HEK293T (cell line): ENCODE results near the gene PHC2.

ENCODE experiments used
- CTCF ChIA-PET: fragments of 350-600 bp; formaldehyde crosslinking; extraction: SDS; loops from one replicate; lab custom pipeline; 2021; ENCODE audit warnings: antibody characterized with exemption, inconsistent platforms; lab: Yijun Ruan, JAX
- POLR2A ChIA-PET: fragments of 350-600 bp; formaldehyde crosslinking; extraction: SDS; loops from one replicate; lab custom pipeline; 2020; ENCODE audit warnings: antibody characterized with exemption, inconsistent platforms; lab: Yijun Ruan, JAX
- DNase-seq: peaks from one replicate; pipeline ENCODE4 v3.0.0; 2012; ENCODE audit warnings: mixed read lengths; ENCODE audit errors: extremely low spot score
- ARNT ChIP-seq: fragments of 450-650 bp; IDR thresholded peaks from 2 replicates; pipeline ENCODE4 v1.6.1; 2017; ENCODE audit warnings: mild to moderate bottlenecking
- BHLHE40 ChIP-seq: fragments of 450-650 bp; IDR thresholded peaks from 2 replicates; pipeline ENCODE4 v1.6.1; 2016; ENCODE audit warnings: mild to moderate bottlenecking, moderate library complexity, borderline replicate concordance
- CTBP1 ChIP-seq: fragments of 450-650 bp; IDR thresholded peaks from 2 replicates; pipeline ENCODE4 v1.6.1; 2016; ENCODE audit warnings: borderline replicate concordance
- ELF4 ChIP-seq: fragments of 450-650 bp; IDR thresholded peaks from 2 replicates; pipeline ENCODE4 v1.6.1; 2017; ENCODE audit warnings: antibody characterized with exemption
- FOXA1 ChIP-seq: fragments of 450-650 bp; IDR thresholded peaks from 2 replicates; pipeline ENCODE4 v1.6.1; 2016; ENCODE audit warnings: mild to moderate bottlenecking
- FOXK2 ChIP-seq: fragments of 450-650 bp; IDR thresholded peaks from 2 replicates; pipeline ENCODE4 v1.6.1; 2016; ENCODE audit warnings: mild to moderate bottlenecking
- FOXM1 ChIP-seq: fragments of 450-650 bp; IDR thresholded peaks from 2 replicates; pipeline ENCODE4 v1.6.1; 2017; ENCODE audit warnings: mild to moderate bottlenecking, borderline replicate concordance
- HDGF ChIP-seq: fragments of 450-650 bp; IDR thresholded peaks from 2 replicates; pipeline ENCODE4 v1.6.1; 2017; ENCODE audit warnings: antibody characterized with exemption, borderline replicate concordance
- L3MBTL2 ChIP-seq: fragments of 450-650 bp; conservative IDR thresholded peaks from 2 replicates; pipeline ENCODE4 v1.6.1; 2016; ENCODE audit warnings: mild to moderate bottlenecking
- LEF1 ChIP-seq: fragments of 450-650 bp; IDR thresholded peaks from 2 replicates; pipeline ENCODE4 v1.6.1; 2017; ENCODE audit warnings: mild to moderate bottlenecking, borderline replicate concordance
- NFRKB ChIP-seq: fragments of 450-650 bp; IDR thresholded peaks from 2 replicates; pipeline ENCODE4 v1.6.1; 2016; ENCODE audit warnings: mild to moderate bottlenecking, moderate library complexity
- PKNOX1 ChIP-seq: fragments of 450-650 bp; IDR thresholded peaks from 2 replicates; pipeline ENCODE4 v1.6.1; 2016
- SP1 ChIP-seq: fragments of 450-650 bp; IDR thresholded peaks from 2 replicates; pipeline ENCODE4 v1.6.1; 2017
- SUZ12 ChIP-seq: fragments of 450-650 bp; IDR thresholded peaks from 2 replicates; pipeline ENCODE4 v1.6.1; 2016; ENCODE audit warnings: mild to moderate bottlenecking
- TARDBP ChIP-seq: fragments of 450-650 bp; IDR thresholded peaks from 2 replicates; pipeline ENCODE4 v1.6.1; 2016
- ZNF384 ChIP-seq: fragments of 450-650 bp; IDR thresholded peaks from 2 replicates; pipeline ENCODE4 v1.6.1; 2016

PHC2 gene

GRCh38 chr1:33464552-33464951 lies 33.7 kb upstream of the PHC2 start:
- TF ChIP-seq ARNT (no peak), BHLHE40 (no peak), LEF1 (no peak), SP1 (no peak), NFRKB (no peak), SUZ12 (no peak), PKNOX1 (no peak), FOXM1 (no peak), FOXA1 (no peak), CTBP1 (no peak), FOXK2 (no peak), HDGF (no peak), L3MBTL2 (no peak), ELF4 (no peak)
- POLR2A ChIA-PET, result no interaction called here
- DNase-seq, result no peak
- CTCF ChIA-PET, result no interaction called here

- TF ChIP-seq TARDBP (no peak), FOXA1 (no peak), L3MBTL2 (no peak), ARNT (no peak)
- ChIA-PET CTCF (no interaction called here), POLR2A (no interaction called here)
- DNase-seq, result no peak
Measured at GRCh38 chr1:33462405-33463164, 31.7 kb upstream of the PHC2 start.

GRCh38 chr1:33460947-33461629 lies 30.2 kb upstream of the PHC2 start:
- TF ChIP-seq NFRKB (no peak), LEF1 (no peak), HDGF (no peak), FOXK2 (no peak), SUZ12 (no peak), L3MBTL2 (no peak), ELF4 (no peak), ZNF384 (no peak), TARDBP (no peak), BHLHE40 (no peak), FOXM1 (no peak), CTBP1 (no peak), FOXA1 (no peak), ARNT (no peak)
- CTCF ChIA-PET, result interaction anchor here (1.0 kb wide), 1 partner anchor 166 kb away, joined by 4 read pairs; no protein-coding TSS in a partner anchor
- DNase-seq, result no peak
- POLR2A ChIA-PET, result interaction anchor here (1.3 kb wide), 1 partner anchor 18 kb away, joined by 5 read pairs; no protein-coding TSS in a partner anchor

DNA sequence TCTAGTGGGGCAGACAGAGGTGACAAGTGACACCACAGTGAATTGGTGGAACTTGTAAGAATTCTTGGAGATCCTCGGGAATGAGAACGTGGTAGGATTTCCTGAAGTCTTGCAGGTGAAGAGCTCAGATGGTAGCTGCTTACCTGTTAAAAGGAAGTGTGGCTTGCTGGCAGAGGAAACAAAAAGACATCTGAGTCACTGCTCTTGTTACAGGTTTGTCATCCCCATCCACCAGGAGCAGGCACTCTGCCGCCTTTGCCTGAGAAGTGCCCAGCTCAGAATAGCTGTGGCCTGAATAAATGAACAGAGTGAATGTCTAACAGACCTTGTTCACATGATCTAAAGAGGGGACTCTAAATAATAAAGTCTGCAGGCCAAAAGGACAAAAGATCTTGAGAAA lies 29.2 kb upstream of the PHC2 start:
- no peak for DNase-seq
- ChIA-PET CTCF (interaction anchor here (1.0 kb wide), 1 partner anchor 165 kb away, joined by 4 read pairs; no protein-coding TSS in a partner anchor), POLR2A (interaction anchor here (1.0 to 1.3 kb wide), 2 partner anchors 11 to 17 kb away, joined by 3 to 5 read pairs; no protein-coding TSS in a partner anchor)
- no peak for TF ChIP-seq L3MBTL2
- TF ChIP-seq LEF1, result no peak
- TF ChIP-seq SP1, result no peak
- no peak for TF ChIP-seq BHLHE40
- TF ChIP-seq FOXA1, result no peak
- TF ChIP-seq NFRKB, result no peak
- TF ChIP-seq ARNT, result no peak
- no peak for TF ChIP-seq ELF4
- no peak for TF ChIP-seq FOXM1
- no peak for TF ChIP-seq ZNF384
- TF ChIP-seq FOXK2, result no peak
- TF ChIP-seq PKNOX1, result no peak
- no peak for TF ChIP-seq SUZ12
- TF ChIP-seq TARDBP, result no peak
- TF ChIP-seq CTBP1, result no peak

- CTCF ChIA-PET, result no interaction called here
- DNase-seq, result no peak
- POLR2A ChIA-PET, result interaction anchor here (1.0 kb wide), 1 partner anchor 12 kb away, joined by 3 read pairs; no protein-coding TSS in a partner anchor
- TF ChIP-seq L3MBTL2, result no peak
Measured at GRCh38 chr1:33459691-33460090, 28.8 kb upstream of the PHC2 start.

DNA sequence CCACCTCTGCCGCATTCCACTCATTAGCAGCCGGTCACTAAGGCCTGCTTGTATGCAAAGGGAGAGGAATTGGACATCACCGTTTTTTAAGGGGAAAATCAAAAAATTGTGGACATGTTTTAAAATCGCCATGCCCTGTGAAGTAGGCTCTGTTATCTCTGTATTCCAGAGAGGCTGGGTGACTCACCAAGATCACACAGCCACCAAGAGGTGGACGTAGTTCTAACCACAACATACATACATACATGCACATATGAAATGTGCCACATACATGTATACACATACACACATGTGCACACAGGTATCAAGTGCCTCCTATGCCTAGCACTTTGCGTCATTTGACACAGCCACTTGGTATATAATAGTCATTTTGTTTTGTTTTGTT lies 25.6 kb upstream of the PHC2 start:
- no peak for DNase-seq
- CTCF ChIA-PET, result interaction anchor here (0.6 to 1.9 kb wide), 8 partner anchors 12 to 1701 kb away, joined by 3 to 11 read pairs (median 5); no protein-coding TSS in a partner anchor
- TF ChIP-seq SP1 (no peak), CTBP1 (no peak), PKNOX1 (no peak), FOXM1 (no peak), NFRKB (no peak), SUZ12 (no peak), FOXA1 (no peak), HDGF (no peak), TARDBP (no peak), LEF1 (no peak), L3MBTL2 (no peak), ARNT (no peak), ZNF384 (no peak), FOXK2 (no peak), ELF4 (no peak), BHLHE40 (no peak)
- POLR2A ChIA-PET, result interaction anchor here (1.4 kb wide), 1 partner anchor 16 kb away, joined by 4 read pairs; the partner anchor contains the start of gene ZSCAN20
